HK-2 (cell line): ENCODE measurements around the gene FGF12.

ENCODE experiments used
- DNase-seq: peaks from one replicate; pipeline ENCODE4 v3.0.0-alpha.2; 2018; ENCODE audit not compliant: unreplicated experiment

Gene FGF12

DNA sequence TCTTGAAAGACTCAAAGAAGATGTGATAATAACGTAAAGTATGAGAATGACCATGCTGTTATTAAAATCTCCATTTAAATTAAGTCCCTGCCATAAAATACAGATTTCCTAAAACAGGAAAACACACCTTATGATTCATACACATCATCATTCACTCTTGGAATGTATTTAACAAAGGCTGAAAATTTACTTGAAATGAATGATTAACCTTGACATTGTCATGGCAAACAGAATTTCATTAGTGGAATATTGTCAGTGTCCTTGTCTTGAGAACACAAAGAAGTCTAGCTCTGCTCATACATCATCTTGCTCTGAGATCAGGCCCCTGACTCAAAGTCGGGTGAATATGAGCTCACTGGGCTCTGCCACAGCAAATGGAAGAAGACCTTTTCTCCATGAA lies 313.9 kb downstream of the FGF12 start:
- DNase-seq = no peak

DNA sequence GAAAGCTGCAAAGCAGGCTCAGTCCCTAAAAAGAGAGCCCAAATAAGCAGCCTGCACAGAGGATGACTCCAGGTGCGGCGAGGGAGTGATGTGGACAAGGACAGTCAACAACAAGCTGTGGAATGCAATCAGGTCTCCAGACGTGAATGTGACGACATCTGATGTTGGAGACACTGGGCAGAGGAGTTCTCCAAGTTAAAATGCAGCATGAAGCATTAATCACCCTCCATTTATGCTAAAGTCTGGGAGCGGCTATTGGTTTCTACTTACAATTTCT lies 316.7 kb downstream of the FGF12 start:
- no peak for DNase-seq

DNA sequence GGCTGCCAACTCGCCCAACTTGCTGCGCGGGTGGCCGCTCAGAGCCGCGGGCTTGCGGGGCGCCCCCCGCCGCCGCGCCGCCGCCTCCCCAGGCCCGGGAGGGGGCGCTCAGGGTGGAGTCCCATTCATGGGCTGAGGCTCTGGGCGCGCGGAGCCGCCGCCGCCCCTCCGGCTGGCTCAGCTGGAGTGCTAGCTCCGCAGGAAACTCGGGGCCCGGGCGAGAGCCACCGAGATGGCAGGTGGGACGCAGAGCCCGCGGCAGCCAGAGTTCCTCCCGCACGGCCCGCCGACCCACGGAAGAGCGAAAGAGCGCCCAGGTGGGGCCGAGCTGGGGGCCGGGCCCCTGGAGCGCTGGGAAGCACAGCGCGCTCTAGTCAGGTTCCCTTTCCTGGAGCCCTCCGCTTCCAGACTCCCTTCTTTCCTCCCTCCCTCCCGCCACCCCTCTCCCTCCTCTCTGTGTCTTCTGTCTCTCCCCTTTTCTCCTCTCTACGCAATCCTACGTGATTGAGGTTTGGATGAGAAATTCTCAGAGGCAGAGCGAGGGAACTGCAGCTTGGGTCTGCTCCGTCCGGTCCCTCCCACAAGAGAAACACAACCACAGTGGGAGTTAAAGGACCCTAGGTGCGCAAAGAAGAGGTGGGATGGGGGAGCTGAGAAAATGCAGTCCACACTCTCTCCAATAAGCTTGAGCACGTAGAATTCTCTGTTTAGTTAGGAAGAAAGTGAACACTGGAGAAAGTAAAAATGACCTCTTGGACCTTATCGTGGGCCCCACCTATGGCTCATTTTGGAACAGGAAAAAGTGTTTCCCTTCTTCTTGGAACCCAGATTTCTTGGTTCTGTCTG lies 317.3 kb downstream of the FGF12 start:
- DNase-seq = no peak

DNA sequence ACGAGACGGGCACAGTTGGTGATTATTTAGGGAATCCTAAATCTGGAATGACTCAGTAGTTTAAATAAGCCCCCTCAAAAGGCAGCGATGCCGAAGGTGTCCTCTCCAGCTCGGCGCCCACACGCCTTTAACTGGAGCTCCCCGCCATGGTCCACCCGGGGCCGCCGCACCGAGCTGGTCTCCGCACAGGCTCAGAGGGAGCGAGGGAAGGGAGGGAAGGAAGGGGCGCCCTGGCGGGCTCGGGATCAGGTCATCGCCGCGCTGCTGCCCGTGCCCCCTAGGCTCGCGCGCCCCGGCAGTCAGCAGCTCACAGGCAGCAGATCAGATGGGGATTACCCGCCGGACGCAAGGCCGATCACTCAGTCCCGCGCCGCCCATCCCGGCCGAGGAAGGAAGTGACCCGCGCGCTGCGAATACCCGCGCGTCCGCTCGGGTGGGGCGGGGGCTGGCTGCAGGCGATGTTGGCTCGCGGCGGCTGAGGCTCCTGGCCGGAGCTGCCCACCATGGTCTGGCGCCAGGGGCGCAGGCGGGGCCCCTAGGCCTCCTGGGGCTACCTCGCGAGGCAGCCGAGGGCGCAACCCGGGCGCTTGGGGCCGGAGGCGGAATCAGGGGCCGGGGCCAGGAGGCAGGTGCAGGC lies 318.0 kb downstream of the FGF12 start:
- DNase-seq = peak; percentile 83

DNA sequence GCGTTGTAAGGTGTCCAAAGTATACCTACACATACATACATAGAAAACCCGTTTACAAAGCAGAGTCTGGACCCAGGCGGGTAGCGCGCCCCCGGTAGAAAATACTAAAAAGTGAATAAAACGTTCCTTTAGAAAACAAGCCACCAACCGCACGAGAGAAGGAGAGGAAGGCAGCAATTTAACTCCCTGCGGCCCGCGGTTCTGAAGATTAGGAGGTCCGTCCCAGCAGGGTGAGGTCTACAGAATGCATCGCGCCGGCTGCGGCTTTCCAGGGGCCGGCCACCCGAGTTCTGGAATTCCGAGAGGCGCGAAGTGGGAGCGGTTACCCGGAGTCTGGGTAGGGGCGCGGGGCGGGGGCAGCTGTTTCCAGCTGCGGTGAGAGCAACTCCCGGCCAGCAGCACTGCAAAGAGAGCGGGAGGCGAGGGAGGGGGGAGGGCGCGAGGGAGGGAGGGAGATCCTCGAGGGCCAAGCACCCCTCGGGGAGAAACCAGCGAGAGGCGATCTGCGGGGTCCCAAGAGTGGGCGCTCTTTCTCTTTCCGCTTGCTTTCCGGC lies 318.6 kb downstream of the FGF12 start:
- DNase-seq = no peak

DNA sequence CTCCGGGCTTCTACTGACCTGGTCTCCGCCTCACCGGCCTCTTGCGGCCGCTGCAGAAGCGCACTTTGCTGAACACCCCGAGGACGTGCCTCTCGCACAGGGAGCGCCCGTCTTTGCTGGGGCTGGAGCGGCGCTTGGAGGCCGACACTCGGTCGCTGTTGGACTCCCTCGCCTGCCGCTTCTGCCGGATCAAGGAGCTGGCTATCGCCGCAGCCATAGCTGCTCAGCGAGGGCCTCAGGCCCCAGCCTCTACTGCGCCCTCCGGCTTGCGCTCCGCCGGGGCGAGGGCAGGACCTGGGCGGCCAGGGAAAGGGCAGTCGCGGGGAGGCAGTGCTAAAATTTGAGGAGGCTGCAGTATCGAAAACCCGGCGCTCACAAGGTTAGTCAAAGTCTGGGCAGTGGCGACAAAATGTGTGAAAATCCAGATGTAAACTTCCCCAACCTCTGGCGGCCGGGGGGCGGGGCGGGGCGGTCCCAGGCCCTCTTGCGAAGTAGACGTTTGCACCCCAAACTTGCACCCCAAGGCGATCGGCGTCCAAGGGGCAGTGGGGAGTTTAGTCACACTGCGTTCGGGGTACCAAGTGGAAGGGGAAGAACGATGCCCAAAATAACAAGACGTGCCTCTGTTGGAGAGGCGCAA lies 319.2 kb downstream of the FGF12 start:
- no peak for DNase-seq

DNA sequence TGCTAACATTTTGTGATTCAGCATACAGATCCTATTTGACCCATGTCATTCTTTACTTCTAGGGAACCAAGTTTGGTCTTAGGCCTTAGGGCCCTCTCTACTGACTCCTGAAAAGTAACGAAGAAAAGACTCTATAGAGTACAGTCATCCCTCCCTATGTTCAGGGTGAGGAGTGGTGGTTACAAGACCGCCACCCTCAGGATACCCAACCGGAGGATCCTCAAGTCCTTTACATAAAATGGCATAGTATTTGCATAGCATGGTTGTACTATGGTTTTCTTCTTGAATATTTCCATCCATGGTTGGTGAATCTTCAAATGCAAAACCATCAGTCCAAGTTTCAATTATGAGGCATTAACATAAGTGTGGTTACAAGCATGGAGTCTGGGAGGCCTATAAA lies 327.6 kb downstream of the FGF12 start:
- no peak for DNase-seq

DNA sequence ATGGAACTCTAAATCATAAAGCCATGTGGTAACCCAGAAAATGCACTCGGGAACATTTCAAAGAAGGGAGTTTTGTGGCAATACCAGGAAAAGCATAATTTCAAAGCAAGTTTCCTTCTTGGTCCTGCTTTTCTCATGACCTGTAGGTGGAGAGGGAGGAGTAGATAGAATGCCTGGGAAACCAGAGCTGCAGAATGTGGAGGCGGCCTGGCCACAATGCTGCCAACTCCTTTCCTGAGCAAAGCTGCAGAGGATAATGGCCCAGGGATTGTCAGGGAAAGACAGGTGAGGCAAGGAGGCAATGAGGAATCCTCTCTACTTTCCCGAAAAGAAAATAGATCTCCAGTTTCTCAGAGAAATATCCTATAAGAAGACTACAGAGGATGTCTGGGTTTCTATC lies 330.3 kb downstream of the FGF12 start:
- DNase-seq = no peak

DNA sequence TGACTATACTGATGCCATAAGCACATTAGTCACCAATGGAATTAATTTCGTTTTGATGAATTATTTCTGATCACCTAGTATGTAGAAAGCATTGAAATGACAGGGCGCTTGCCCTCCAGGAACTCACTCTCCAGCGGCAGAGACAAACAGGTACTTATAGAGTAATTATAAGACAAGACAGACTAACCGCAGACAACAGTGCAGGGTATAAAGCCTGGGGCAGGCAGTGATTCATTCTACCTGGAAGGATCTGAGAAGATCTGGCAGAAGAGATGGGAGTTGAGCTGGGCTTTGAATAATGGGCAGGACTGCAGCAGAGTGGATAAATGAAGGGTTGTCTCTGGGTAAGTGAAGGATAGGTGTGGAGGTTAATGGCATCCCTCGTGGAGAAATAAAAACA lies 331.8 kb downstream of the FGF12 start:
- no peak for DNase-seq

DNA sequence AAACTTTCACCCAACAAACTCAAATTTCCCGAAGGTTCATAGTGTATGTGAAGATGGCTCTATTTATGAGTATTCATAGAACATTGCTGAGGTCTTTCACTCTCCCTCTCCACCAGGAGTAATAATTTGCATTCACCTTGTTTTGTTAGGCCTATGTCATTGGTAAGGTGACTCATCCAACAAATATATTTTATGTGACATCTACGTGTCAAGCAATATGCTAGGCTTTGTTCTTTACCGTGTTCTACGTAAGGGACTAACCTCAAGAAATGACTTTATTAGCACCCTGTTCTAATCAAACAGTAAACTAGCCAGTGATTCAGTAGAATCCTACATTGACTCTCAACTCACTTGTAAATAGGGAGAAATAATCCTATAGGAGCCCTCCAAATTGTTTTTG lies 334.4 kb downstream of the FGF12 start:
- DNase-seq = no peak

DNA sequence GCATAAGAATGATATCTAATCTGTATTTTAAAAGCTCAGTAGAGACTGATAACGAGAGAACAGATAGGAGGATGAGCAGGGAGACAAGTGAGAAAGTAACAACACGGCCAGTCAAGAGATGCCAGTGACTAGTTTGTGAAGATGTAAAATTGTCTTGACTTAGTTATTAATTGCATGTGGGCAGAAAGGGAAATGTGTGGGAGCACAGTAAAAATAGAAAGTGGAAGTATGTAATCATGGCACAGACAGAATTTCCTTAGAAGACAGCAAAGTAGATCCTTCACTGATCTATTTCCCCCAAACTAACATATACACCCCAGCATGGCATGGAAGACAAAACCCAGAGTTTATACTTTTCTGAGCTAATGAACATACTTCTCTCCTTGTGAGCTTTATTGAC lies 344.5 kb downstream of the FGF12 start:
- no peak for DNase-seq

DNA sequence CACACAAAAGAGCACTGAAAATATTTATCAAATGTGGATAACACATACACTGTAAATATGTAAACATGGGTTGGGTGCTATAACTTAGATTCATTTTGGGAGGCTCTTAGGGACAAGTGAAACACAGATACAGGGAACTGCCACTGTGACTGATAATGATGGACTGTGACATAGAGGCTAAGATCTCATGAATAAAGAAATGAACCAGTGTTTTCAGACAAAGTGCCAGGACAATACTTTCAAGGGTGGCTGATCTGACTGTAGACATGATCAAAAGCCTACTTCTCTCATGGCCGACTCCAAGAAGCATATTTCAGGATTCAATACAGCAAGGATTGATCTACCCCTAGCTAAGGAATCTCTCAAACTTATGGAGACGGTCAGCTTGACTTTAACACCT lies 353.8 kb downstream of the FGF12 start:
- DNase-seq = no peak

DNA sequence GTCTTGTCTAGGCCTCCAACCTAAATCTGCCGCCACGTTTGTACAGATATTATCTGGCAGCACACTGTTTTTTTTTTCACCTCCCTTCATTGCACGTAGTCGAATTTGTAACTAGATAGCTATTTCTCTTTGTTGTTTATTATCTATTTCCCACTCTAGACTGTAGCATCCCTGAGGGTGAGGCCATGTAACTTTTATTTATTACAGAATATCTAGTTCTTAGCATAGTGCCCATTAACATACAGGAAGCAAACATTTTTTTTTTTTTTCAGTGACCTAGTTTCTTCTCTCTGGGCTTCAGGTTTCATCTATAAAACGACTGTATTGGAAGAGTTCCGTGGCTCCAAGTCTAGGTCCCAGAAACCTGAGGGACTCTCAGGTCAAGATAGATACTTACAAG lies 354.3 kb downstream of the FGF12 start:
- no peak for DNase-seq

DNA sequence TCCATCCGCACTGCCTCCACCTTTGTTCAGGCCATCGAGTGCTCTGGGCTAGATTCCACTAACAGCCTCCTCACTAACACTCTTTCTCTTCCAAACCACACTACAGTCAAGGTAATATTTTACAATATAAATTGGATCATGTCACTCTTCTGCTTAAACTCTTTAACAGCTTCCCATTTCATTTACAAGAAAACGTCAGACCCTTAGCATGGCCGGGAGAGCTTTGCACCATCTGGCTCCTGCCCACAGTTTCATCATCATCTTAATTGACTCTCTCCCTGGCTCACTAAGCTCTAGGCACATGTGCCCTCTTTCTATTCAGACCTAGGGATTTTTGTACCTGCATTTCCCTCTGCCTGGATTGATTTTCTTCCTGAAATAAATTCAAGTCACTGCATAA lies 354.7 kb downstream of the FGF12 start:
- no peak for DNase-seq

DNA sequence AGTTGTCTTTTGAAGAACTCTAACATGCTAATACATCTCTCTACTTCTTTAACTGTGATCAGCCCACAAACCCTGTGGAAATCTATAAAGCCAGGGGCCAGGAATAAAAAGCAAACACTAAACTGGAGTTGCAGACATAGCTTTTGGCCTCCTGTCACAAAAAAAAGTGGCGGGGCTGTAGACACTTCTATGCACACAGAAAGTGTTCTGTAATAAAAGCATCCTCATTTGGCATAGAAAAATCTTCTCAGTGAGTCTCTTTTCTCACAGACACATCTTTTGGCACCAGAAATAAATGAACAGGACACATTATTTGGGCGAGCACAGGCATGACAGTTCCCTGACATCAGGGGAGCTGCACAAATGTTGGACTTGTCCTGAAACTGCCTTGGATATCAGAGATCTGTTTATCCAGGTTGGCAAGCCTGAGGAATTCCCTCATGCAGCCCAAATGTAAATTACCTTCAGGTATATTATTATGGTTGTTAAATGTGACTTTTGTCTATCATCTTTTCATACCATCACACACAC lies 355.4 kb downstream of the FGF12 start:
- no peak for DNase-seq

DNA sequence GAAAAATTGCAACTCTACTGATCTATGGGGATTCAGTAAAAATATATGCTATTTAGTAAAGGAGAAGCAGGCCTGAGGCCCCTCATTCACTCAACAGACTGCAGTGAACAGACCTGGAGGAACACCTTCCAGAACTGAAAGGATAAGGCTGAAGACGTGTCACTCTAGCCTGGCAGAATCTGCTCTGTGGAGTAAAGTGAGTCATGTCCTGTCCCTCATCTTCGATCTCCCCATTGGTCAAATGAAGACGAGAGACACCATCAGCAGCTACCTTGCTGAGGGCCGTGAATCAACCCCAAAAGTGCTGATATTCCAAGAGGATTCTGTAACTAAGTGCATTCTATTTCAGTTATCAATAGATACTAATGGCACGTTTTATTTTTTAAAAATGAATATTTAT lies 359.7 kb downstream of the FGF12 start:
- no peak for DNase-seq

DNA sequence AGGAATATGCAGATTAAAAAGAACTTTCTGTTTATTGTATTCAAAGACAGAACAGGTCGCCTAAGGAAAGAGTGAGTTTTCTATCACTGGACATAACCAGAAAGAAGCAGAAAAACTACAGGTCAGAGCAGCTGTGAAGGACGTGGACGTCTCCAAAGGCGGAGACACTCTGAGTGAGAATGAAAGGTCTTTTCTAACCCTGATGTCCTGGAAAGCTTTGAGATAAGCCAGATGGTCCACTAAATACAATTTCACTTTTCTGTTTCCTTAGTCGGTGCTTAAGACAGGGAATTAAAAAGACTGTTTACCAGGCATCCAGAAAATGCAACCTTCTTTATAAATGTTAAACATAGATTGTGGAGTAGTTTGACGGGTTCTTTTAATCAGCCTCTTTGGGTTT lies 360.4 kb downstream of the FGF12 start:
- no peak for DNase-seq

DNA sequence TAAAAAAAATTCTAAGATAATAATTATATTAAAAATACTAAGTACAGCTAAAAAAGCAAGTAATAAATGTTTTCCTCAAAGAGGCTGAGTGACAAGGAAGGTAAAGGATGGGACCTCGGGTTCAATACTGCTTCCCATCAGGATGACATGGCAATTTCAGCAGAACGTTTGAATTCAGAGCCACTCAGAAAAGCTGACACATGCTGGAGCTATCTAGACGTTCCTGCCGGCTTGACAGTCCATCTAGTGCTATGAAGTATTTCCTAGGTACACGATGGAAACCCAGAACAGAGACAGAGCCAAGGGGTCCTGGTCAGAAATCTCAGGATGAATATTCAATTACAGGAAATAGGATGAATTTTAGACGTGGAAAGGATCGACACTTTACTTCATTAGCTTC lies 361.8 kb downstream of the FGF12 start:
- DNase-seq = no peak

DNA sequence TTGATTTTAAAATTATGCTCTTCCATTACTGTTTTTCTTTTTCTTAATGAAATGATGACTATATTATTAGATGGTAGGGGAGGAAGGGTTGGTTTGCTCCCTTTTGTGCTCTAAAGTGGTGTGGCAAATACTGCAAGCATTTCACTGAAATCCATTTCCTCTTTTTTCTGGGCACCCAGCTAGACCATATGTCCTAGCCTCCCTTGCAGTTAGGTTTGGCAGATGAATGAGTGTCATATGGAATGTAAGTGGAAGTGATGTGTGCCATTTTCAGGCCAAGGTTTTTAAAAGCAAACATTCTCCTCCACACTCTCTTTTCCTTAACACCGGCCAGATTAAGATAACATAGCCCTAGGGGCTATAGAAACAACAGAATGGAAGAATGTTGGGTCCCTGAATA lies 363.0 kb downstream of the FGF12 start:
- DNase-seq = no peak

DNA sequence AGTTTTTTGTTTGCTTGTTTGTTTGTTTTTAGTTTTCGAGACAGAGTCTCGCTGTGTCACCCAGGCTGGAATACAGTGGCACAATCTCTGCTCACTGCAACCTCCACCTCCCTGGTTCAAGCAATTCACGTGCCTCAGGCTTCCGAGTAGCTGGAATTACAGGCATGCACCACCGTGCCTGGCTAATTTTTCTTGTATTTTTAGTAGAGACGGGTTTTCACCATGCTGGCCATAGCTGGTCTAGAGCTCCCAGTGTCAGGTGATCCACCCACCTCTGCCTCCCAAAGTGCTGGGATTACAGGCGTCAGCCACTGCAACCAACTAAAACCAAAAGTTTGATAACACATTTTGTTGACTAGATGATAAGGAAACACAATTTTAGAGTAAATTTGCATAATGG lies 372.7 kb downstream of the FGF12 start:
- DNase-seq = no peak

DNA sequence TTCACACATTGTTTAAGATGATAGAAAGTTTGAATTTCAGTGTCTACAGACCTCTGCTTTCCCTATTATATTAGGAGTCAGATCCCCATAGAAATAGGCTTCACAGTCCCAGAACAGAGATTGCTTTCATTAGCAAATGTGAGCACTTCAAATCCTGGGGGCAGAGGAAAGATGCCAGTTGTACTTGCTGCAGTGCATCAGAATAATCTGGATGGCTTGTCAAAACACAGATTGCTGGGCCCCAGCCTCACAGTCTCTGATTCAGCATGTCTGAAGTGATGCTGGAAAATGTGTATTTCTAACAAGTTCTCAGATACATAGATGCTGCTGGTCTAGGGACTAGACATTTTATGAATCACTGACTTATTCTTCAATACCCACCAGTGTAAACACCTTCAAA lies 375.2 kb downstream of the FGF12 start:
- no peak for DNase-seq

DNA sequence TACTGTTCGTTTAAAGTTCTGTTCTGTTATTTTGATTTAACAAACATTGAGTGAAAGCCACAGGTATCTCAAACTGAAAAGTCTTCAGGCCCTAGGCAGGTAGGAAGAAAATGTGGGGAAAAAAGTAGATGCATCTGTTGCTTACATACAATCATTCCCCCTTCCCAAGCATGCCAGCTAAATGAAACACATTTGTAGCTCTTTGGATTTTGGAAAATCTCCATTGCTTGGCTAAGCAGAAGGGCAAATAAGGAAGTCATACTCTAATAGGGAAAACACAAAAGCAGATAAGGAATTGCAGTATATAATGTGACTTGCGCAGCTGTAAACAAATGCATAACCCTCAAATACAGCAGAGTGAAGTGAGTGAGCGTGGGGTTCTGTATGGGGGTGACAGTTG lies 375.9 kb downstream of the FGF12 start:
- DNase-seq = no peak

DNA sequence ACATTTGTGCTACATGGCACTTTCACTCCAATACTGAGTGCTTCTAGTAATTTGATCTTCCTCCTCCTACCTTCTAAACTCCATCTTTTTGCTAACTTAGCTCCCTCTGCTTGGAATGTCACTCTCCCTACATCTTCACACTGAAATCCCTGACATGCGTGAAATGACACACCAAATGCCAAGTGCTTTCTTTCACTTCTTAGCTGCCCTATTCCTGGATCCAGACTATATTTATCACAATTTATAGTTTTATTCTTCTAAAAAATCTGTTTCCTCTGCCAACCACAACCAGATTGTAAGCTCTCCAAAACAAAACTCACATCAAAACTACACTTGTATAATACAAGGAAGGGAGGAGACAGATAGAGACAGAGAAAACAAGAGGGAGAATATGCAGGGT lies 387.3 kb downstream of the FGF12 start:
- no peak for DNase-seq
